GM19351 (cell line): ENCODE results near the gene TTC34.
"Not testable (repeated sequence)": the region's sequence is repeated elsewhere in the genome, so short reads cannot be mapped to it uniquely, and the experiment has no call there.

Source experiments
- ATAC-seq: cut with Tn5 transposase; IDR thresholded peaks from one replicate; pipeline ENCODE4 v1.9.1; 2021; ENCODE audit warnings: mild to moderate bottlenecking, moderate library complexity; ENCODE audit not compliant: unreplicated experiment

TTC34 gene

DNA sequence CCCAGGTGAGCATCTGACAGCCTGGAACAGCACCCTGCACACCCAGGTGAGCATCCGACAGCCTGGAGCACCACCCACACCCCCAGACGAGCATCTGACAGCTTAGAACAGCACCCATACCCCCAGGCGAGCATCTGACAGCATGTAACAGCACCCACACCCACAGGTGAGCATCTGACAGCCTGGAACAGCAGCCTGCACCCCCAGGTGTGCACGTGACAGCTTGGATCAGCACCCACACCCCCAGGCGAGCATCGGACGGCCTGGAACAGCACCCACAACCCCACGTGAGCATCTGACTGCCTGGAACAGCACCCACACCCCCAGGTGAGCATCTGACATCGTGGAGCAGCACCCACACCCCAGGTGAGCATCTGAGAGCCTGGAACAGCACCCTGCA, 116.6 kb downstream of the TTC34 start:
- not testable (repeated sequence) for ATAC-seq

- not testable (repeated sequence) for ATAC-seq
Observed at GRCh38 chr1:2684000-2684399, 117.5 kb downstream of the TTC34 start.

GRCh38 chr1:2683321-2683741, 118.2 kb downstream of the TTC34 start:
- not testable (repeated sequence) for ATAC-seq

- not testable (repeated sequence) for ATAC-seq
Observed at GRCh38 chr1:2682879-2683278, 118.6 kb downstream of the TTC34 start.

DNA sequence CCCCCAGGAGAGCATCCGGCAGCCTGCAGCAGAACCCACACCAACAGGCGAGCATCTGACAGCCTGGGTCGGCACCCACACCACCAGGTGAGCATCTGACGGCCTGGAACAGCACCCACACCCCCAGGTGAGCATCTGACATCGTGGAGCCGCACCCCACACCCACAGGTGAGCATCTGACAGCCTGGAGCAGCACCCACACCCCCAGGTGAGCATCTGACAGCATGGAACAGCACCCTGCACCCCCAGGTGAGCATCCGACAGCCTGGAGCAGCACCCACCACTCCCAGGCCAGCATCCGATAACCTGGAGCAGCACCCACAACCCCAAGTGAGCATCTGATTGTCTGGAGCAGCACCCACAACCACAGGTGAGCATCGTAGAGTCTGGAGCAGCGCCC, 124.8 kb downstream of the TTC34 start:
- not testable (repeated sequence) for ATAC-seq

GRCh38 chr1:2671656-2672055, 129.8 kb downstream of the TTC34 start:
- not testable (repeated sequence) for ATAC-seq

DNA sequence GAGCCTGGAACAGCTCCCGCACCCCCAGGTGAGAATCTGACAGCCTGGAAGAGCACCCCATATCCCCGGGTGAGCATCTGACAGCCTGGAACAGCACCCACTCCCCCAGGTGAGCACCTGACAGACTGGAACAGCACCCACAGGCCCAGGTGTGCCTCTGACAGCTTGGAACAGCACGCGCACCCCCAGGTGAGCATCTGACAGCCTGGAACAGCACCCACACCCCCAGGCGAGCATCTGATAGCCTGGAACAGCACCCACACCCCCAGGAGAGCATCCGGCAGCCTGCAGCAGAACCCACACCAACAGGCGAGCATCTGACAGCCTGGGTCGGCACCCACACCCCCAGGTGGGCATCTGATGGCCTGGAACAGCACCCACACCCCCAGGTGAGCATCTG, 141.7 kb downstream of the TTC34 start:
- not testable (repeated sequence) for ATAC-seq

DNA sequence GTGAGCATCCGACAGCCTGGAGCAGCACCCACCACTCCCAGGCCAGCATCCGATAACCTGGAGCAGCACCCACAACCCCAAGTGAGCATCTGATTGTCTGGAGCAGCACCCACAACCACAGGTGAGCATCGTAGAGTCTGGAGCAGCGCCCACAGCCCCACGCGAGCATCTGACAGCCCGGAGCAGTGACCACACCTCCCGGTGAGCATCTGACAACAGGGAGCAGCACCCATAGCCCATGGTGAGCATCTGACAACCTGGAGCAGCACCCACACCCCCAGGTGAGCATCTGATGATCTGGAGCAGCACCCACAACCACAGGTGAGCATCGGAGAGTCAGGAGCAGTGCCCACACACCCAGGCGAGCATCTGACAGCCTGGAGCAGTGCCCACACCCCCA, 143.6 kb downstream of the TTC34 start:
- not testable (repeated sequence) for ATAC-seq

DNA sequence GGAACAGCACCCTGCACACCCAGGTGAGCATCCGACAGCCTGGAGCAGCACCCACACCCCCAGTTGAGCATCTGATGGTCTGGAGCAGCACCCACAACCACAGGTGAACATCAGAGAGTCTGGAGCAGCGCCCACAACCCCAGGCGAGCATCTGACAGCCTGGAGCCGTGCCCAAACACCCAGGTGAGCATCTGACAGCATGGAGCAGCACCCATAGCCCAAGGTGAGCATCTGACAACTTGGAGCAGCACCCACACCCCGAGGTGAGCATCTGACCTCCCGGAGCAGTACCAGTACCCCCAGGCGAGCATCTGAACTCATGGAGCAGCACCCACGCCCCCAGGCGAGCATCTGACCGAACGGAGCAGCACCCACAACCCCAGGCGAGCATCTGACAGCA, 144.4 kb downstream of the TTC34 start:
- not testable (repeated sequence) for ATAC-seq

DNA sequence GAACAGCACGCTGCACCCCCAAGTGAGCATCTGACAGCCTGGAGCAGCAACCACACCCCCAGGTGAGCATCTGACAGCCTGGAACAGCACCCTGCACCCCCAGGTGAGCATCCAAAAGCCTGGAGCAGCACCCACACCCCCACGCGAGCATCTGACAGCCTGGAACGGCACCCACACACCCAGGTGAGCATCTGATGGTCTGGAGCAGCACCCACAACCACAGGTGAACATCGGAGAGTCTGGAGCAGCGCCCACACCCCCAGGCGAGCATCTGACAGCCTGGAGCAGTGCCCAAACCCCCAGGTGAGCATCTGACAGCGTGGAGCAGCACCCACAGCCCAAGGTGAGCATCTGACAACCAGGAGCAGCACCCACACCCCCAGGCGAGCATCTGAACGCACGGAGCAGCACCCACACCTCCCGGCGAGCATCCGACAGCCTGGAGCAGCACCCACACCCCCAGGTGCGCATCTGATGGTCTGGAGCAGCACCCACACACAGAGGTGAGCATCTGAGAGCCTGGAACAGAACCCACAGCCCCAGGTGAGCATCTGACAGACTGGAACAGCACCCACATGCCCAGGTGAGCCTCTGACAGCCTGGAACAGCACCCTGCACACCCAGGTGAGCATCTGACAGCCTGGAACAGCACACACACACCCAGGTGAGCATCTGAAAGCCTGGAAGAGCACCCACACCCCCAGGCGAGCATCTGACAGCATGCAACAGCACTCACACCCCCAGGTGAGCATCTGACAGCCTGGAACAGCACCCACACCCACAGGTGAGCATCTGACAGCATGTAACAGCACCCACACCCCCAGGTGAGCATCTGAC, 145.7 kb downstream of the TTC34 start:
- not testable (repeated sequence) for ATAC-seq

DNA sequence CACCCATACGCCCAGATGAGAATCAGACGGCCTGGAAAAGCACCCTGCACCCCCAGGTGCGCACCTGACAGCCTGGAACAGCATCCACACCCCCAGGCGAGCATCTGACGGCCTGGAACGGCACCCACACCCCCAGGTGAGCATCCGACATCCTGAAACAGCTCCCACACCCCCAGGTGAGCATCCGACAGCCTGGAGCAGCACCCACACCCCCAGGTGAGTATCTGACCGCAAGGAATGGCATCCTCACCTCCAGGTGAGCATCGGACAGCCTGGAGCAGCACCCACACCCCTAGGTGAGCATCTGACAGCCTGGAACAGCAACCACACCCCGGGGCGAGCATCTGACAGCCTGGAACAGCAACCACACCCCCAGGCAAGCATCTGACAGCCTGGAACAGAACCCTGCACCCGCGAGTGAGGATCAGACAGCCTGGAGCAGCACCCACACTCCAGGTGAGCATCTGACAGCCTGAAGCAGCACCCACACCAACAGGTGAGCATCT, 147.0 kb downstream of the TTC34 start:
- not testable (repeated sequence) for ATAC-seq

DNA sequence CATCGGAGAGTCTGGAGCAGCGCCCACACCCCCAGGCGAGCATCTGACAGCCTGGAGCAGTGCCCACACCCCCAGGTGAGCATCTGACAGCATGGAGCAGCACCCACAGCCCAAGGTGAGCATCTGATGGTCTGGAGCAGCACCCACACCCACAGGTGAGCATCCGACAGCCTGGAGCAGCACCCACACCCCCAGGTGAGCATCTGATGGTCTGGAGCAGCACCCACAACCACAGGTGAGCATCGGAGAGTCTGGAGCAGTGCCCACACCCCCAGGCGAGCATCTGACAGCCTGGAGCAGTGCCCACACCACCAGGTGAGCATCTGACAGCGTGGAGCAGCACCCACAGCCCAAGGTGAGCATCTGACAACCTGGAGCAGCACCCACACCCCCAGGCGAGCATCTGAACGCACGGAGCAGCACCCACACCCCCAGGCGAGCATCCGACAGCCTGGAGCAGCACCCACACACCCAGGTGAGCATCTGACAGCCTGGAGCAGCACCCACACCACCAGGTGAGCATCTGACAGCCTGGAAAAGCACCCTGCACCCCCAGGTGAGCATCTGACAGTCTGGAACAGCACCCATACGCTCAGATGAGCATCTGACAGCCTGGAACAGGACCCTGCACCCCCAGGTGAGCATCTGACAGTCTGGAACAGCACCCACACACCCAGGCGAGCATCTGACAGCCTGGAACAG, 147.6 kb downstream of the TTC34 start:
- not testable (repeated sequence) for ATAC-seq

- not testable (repeated sequence) for ATAC-seq
Observed at GRCh38 chr1:2652926-2653571, 148.4 kb downstream of the TTC34 start.

DNA sequence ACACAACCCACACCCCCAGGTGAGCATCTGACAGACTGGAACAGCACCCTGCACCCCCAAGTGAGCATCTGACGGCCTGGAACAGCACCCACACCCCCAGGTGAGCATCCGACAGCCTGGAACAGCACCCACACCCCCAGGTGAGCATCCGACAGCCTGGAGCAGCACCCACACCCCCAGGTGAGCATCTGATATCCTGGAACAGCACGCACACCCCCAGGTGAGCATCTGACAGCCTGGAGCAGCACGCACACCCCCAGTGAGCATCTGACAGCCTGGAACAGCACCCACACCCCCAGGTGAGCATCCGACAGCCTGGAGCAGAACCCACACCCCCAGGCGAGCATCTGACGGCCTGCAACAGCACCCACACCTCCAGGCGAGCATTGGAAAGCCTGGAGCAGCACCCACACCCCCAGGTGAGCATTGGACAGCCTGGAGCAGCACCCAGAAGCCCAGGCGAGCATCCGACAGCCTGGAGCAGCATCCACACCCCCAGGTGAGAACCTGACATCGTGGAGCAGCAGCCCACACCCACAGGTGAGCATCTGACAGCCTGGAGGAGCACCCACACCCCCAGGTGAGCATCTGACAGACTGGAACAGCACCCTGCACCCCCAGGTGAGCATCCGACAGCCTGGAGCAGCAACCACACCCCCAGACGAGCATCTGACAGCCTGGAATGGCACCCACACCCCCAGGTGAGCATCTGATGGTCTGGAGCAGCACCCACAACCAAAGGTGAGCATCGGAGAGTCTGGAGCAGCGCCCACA, 149.2 kb downstream of the TTC34 start:
- ATAC-seq = not testable (repeated sequence)

DNA sequence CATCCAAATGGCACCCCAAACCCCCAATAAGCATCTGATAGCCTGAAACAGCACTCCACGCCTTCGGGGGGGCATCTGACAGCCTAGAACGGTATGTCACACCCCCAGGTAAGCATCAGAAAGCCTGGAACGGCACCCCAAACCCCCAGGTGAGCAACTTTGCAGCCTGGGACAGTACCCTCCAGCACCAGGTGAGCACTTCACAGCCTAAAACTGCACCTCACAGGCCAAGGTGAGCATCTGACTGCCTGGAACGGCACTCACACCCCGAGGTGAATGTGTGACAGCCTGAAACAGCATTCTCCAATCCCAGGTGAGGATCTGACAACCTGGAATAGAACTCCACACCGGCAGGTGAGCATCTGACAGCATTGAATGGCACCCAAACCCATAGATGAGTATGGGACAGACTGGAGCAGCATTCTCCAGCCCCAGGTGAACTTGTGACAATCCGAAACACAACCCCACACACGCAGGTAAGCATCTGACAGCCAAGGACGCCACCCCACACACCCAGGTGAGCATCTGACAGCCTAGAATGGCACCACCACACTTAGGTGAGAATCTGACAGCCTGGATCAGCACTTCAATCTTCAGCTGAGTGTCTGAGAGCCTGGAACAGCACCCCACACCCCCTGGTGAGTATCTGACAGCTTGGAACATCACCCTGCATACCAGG, 150.4 kb downstream of the TTC34 start:
- no peak for ATAC-seq

- ATAC-seq = no peak
Observed at GRCh38 chr1:2646837-2647236, 154.7 kb downstream of the TTC34 start.

DNA sequence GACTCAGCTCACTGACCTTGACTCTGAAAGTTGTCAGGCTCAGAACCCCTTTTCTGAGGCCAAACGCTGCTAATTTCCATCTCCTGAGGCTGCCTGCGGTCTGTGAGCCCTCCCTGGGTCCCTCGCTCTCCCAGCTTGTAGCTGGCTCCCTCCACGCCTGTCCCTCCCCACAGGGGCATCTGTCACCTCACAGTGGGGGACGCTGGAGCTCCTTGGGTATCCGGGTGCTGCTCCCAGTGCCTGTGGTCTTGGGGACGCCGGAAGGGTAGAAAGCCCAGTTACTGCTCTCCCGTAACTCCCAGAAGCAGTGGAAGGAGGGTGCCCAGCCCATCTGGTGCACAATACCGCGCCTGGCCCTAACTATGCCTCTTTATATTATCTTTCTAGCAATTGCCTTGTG, 155.7 kb downstream of the TTC34 start:
- ATAC-seq = no peak

- no peak for ATAC-seq
Observed at GRCh38 chr1:2645143-2645542, 156.3 kb downstream of the TTC34 start.

DNA sequence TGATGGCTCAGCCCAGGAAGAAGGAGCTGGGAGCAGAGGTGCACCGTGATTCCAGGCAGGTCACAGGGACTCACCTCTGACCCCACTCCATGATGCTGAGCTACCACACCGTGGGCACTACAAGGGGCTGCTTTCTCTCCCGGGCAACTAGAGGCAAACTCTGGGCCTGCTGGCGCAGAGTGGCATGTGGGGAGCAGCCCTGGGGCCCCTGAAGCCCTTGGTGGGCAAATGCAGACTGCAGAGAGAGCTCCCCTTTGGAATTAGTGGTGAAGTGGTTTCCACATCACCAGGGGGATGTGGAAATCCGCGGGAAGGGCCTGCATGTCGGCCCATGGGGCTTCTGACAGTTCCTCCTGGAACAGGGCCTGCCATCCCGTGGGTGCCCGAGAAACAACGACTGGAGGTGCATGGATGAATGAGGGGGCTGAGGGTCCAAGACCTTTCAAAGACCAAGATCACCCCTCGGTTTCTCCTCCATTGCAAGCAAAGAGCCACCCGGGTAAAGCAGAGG, 156.8 kb downstream of the TTC34 start:
- no peak for ATAC-seq

DNA sequence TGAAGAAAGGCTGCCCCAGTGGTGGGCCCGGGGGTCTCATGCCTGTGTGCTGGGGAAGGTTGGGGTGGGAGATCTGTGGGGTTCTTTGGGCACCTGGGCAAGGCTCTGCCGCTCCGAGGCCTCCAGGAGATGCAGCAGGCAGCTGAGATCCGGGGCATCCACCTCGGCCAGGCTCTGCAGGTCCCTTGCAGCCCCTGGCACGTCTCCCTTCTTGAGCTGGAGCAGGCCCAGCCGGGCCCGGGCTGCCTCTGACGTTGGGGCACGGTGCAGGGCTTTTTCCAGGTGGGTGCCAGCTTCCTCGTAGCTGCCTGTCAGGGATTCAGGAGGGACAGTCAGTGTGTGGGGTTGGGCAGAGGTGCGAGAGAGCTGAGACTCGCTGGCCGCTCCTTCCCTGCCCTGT, 157.3 kb downstream of the TTC34 start:
- ATAC-seq = no peak
